AG10803 (cell line): ENCODE measurements around the gene ALS2.
"Not testable (repeated sequence)": the region's sequence is repeated elsewhere in the genome, so short reads cannot be mapped to it uniquely, and the experiment has no call there.

Experiments
- DNase-seq: peaks from one replicate; pipeline ENCODE4 v3.0.0; 2010; ENCODE audit warnings: low read depth
- H3K4me3 ChIP-seq: 2 replicates; pipeline ENCODE4 v1.5.1; 2011; ENCODE audit warnings: mild to moderate bottlenecking, low read length, control low read depth
- TF ChIP-seq, protein P1 (sequence below): conservative IDR thresholded peaks from 2 replicates; pipeline ENCODE4 v1.5.1; 2011; ENCODE audit warnings: mild to moderate bottlenecking, low read length, control low read depth, inconsistent platforms

ALS2 gene

DNA sequence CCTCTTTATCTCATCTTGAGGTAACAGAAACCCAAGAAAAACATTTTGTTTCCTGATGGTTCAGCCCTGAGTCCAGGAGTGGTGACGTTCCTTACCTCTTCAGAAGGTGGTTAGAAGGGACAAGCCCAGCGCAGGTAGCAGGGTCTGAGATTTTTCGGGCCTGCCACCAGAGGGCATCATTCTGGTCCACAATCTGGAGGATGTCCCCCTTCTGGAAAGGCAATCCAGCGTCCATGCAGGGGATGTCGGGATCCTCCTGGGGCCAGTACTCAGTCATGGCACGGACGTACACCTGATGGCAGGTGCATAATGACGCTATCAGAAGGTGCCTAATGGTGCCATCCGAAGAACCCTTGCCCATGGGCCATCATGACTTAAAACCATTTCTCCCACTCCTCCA, 100.0 kb downstream of the ALS2 start:
- H3K4me3 ChIP-seq = no peak overlapping the region
- DNase-seq = no peak
- TF ChIP-seq, protein P1, sequence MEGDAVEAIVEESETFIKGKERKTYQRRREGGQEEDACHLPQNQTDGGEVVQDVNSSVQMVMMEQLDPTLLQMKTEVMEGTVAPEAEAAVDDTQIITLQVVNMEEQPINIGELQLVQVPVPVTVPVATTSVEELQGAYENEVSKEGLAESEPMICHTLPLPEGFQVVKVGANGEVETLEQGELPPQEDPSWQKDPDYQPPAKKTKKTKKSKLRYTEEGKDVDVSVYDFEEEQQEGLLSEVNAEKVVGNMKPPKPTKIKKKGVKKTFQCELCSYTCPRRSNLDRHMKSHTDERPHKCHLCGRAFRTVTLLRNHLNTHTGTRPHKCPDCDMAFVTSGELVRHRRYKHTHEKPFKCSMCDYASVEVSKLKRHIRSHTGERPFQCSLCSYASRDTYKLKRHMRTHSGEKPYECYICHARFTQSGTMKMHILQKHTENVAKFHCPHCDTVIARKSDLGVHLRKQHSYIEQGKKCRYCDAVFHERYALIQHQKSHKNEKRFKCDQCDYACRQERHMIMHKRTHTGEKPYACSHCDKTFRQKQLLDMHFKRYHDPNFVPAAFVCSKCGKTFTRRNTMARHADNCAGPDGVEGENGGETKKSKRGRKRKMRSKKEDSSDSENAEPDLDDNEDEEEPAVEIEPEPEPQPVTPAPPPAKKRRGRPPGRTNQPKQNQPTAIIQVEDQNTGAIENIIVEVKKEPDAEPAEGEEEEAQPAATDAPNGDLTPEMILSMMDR = peak; percentile 34; the same call in 1 of the 2 replicates

DNA sequence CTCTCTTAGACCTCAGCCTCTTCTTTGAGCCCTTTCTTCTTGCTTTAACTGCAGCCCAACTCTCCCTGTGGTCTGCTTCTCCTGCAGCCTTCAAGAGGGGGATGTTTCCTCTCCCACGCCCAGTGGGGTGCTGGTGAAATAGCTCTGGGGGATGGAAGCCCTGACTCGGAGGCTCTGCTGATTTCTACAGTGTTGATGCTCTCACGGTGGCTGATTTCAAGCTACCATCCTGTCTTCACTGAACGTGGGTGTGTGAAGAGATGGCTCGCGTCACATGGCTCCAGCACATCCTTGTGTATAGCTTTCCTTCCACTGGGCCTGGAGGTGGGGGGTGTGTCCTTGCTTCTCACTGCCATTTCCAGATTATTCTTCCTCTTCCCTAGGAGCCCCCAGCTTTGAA, 102.3 kb downstream of the ALS2 start:
- H3K4me3 ChIP-seq = no peak overlapping the region
- TF ChIP-seq, protein P1 = no peak
- no peak for DNase-seq

DNA sequence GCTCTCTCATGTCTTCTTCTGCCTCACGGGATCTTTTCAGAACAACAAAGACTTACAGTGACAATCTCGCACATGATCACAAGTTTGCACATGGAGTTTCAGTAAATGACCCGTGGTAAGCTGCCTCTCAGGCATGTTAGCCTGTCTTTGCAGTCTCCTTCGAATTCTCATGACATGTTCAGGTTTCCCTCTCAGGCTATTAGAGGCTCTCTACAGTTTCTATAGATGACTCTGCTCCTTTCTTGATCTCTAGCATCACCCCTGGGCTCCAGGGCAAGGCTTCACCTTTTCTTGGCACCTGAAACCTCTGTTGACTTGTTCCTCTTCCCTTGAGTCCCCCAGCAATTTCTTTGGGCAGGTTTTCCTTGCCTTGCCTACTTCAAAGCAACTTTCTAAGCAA, 105.3 kb downstream of the ALS2 start:
- H3K4me3 ChIP-seq = no peak overlapping the region
- no peak for DNase-seq
- TF ChIP-seq, protein P1 = no peak

DNA sequence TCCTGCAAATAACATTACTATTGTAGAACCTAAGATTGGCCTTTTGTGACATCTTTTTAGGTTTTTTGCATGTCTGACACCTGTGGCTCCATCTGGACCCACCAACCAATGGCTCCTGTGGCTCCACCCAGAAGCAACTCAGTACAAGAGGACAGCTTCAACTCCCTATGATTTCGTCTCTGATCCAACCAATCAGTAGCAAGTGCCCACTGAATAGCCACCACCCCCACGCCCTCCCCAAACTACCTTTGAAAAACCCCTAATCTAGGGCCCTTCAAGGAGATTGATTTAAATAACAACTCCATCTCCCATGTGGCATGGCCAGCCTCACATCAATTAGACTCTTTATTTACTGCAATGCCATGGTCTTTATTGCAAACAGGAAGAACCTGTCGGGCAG, 105.9 kb downstream of the ALS2 start:
- TF ChIP-seq, protein P1 = no peak
- no peak overlapping the region for H3K4me3 ChIP-seq
- DNase-seq = no peak

DNA sequence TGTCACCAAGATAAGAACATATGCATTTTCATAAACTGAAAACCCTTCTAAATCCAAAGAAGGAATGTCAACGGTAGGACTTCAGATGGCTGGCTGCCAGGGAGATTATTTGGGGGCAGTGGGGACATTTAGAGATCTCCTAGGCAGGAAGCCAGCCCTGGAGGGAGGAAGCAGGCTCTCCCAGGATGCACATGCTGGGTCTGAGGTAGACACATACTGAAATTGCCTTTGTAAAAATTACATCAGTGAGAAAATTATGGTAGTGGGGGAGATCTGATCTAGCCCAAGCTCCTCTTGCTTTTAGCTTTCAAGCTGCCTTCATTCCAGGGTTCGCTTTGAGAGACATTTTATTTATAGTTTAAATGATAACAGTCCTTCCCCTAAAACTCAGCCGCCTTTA, 106.4 kb downstream of the ALS2 start:
- no peak overlapping the region for H3K4me3 ChIP-seq
- DNase-seq = no peak
- TF ChIP-seq, protein P1 = no peak

DNA sequence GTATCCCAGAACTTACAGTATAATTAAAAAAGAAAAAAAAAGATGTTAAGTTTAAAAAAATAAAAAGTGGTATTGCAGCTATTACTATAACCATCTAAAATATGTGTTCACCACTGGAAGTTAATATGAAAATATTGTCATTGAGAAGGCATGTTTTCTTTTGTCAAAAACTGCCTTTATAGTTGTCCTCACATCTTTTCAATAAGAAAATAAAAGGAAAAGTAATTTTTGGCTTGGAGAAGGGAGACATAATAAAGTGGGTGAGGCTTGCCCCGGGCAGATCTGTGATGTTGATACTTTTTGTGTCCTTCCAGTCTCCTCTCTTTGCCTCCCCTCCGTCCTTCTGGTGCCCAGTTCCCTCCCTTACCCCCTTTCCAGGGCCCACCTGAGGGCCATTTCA, 107.2 kb downstream of the ALS2 start:
- TF ChIP-seq, protein P1 = no peak
- DNase-seq = no peak
- H3K4me3 ChIP-seq = no peak overlapping the region

DNA sequence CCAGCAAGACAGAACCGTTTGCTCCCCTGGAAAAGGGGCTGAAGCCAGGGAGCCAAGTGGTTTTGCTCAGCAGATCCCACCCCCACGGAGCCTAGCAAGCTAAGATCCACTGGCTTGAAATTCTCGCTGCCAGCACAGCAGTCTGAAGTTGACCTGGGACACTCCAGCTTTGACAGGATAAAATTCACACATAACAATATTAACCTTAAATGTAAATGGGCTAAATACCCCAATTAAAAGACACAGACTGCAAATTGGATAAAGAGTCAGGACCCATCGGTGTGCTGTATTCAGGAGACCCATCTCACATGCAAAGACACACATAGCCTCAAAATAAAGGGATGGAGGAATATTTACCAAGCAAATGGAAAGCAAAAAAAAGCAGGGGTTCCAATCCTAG, 109.5 kb downstream of the ALS2 start:
- H3K4me3 ChIP-seq, DNase-seq: not testable (repeated sequence)

DNA sequence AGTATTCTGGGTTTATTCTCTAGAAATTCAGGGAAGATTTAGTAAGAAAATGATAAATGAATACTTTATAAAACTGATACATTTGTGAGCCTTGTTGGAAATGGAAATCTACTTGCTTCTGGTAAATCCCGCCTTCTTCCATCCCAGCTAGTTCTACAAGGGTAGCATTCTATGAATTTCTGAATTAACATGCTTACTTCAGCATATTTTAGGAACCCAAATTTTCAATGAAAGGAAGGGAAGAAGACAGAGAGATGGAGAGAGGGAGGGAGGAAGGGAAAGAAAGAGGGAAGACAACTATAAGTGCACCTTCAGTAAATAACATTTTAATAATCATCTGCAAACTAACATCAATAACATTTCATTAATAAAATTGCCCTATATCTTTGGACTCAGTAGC, 110.9 kb downstream of the ALS2 start:
- TF ChIP-seq, protein P1 = no peak
- DNase-seq = no peak
- H3K4me3 ChIP-seq = no peak overlapping the region
